K562 (cell line): Measurements from ENCODE around the gene RGS9. TPM values are rescaled to one million over a fixed set of nuclear protein-coding genes. Genes with fewer than 3 reads are reported as not detected.

Source experiments
- ATAC-seq: fragments of 200-7000 bp; cut with Tn5 transposase; 3 replicates; pipeline ENCODE4 v1.9.1; 2020; ENCODE audit warnings: moderate library complexity
- BruUV-seq: library from RNA; stranded (reverse); fragments of 400-500 nt; replicated peaks from 2 replicates; lab custom pipeline; 2021; lab: Mats Ljungman, UMichigan
- CTCF ChIA-PET: fragments of 300-600 bp; formaldehyde crosslinking; extraction: SDS; loops from one replicate; lab custom pipeline; 2021; ENCODE audit warnings: low intra/inter-chr PET ratio; lab: Yijun Ruan, JAX
- POLR2A ChIA-PET: fragments of 300-600, 350-650 bp; sonication (Branson Sonifier 250); formaldehyde crosslinking; extraction: SDS; loops from one replicate; lab custom pipeline; 2021; ENCODE audit warnings: antibody characterized with exemption, inconsistent platforms; lab: Yijun Ruan, JAX
- DNase-seq, 4 experiments: peaks; one replicate each; pipeline versions ENCODE4 v3.0.0 to v3.0.0-alpha.2; 2011 to 2018; ENCODE audit warnings: low spot score in 3 of 4, mixed read lengths in 3 of 4; ENCODE audit errors: extremely low read depth in 1 of 4
- FAIRE-seq: peaks from 2 replicates; lab custom pipeline; 2011; peaks lifted over from hg19 to GRCh38; lab: Jason Lieb, UNC
- H2AFZ ChIP-seq: 2 replicates; pipeline ENCODE4 v1.6.0; 2011; ENCODE audit warnings: low read depth, low read length, control low read depth, inconsistent platforms
- H3K27ac ChIP-seq: fragments of 200-600 bp; 3 replicates; pipeline ENCODE4 v1.8.0; 2011; ENCODE audit warnings: low read depth, mild to moderate bottlenecking, control low read depth, inconsistent platforms, low read length, moderate library complexity, mixed read lengths; ENCODE audit errors: extremely low read depth
- H3K27me3 ChIP-seq, 2 experiments: fragments of 300-600 bp in 1 of 2; 2 replicates in 1 of 2; 3 replicates in 1 of 2; pipeline versions ENCODE4 v1.6.0 to v1.8.0; 2011; ENCODE audit warnings: inconsistent platforms in 2 of 2, low read length in 2 of 2, mild to moderate bottlenecking in 1 of 2, mixed read lengths in 1 of 2, moderate library complexity in 1 of 2; ENCODE audit not compliant: control insufficient read depth in 2 of 2, insufficient read depth in 2 of 2
- H3K36me3 ChIP-seq: fragments of 300-600 bp; 3 replicates; pipeline ENCODE4 v1.8.0; 2011; ENCODE audit warnings: mild to moderate bottlenecking, low read length, inconsistent platforms; ENCODE audit not compliant: control insufficient read depth, insufficient read depth
- H3K4me1 ChIP-seq, 2 experiments: fragments of 200-600 bp in 1 of 2; replicated peaks in 1 of 2; 2 replicates in 1 of 2; 3 replicates in 1 of 2; pipeline versions ENCODE4 v1.5.1 to v1.8.0; 2011; ENCODE audit warnings: inconsistent platforms in 2 of 2, low read length in 2 of 2, mild to moderate bottlenecking in 1 of 2, mixed read lengths in 1 of 2, moderate library complexity in 1 of 2; ENCODE audit not compliant: control insufficient read depth in 2 of 2, insufficient read depth in 2 of 2
- H3K4me2 ChIP-seq: 2 replicates; pipeline ENCODE4 v1.6.1; 2011; ENCODE audit warnings: low read length, control low read depth, inconsistent platforms, mixed read lengths; ENCODE audit not compliant: insufficient read depth
- H3K4me3 ChIP-seq: fragments of 200-600 bp; sonication (generic), shearing (Covaris generic); 2 replicates; pipeline ENCODE4 v1.5.1; 2016; ENCODE audit warnings: control low read depth, inconsistent platforms
- H3K79me2 ChIP-seq: fragments of 200-600 bp; 3 replicates; pipeline ENCODE4 v1.8.0; 2011; ENCODE audit warnings: low read length, inconsistent platforms; ENCODE audit not compliant: control insufficient read depth, insufficient read depth
- H3K9ac ChIP-seq, 2 experiments: 2 replicates each; pipeline versions ENCODE4 v1.6.0 to v1.6.1; 2011; ENCODE audit warnings: low read depth in 2 of 2, low read length in 2 of 2, control low read depth in 1 of 2, inconsistent platforms in 1 of 2, mild to moderate bottlenecking in 1 of 2, mixed read lengths in 1 of 2; ENCODE audit not compliant: insufficient read depth in 1 of 2
- H3K9me1 ChIP-seq: one replicate; pipeline ENCODE4 v1.6.0; 2011; ENCODE audit warnings: inconsistent platforms, mild to moderate bottlenecking, low read length, moderate library complexity; ENCODE audit not compliant: control insufficient read depth, insufficient read depth
- H3K9me3 ChIP-seq: replicated peaks from 2 replicates; pipeline ENCODE4 v1.5.1; 2011; ENCODE audit warnings: low read depth, low read length, inconsistent platforms; ENCODE audit not compliant: control insufficient read depth, insufficient read depth
- H4K20me1 ChIP-seq: replicated peaks from 2 replicates; pipeline ENCODE4 v1.6.1; 2011; ENCODE audit warnings: low read length, inconsistent platforms, mixed read lengths; ENCODE audit not compliant: control insufficient read depth, insufficient read depth
- FOS ChIP-seq: IDR thresholded peaks from 3 replicates; pipeline ENCODE4 v1.6.1; 2011; ENCODE audit not compliant: insufficient read length; ENCODE audit errors: extremely low read depth
- HNRNPK ChIP-seq: fragments of 200-400 bp; formaldehyde crosslinking; IDR thresholded peaks from one replicate; pipeline ENCODE4 v1.6.1; 2018; ENCODE audit warnings: mild to moderate bottlenecking, low read depth, low read length; ENCODE audit not compliant: poor library complexity, severe bottlenecking
- ID3 ChIP-seq, 2 experiments: fragments of 250-450 bp in 1 of 2; fragments of 450-650 bp in 1 of 2; sonication (Bioruptor Pico) in 1 of 2; IDR thresholded peaks; 2 replicates each; pipeline versions ENCODE4 v1.6.1 to v1.8.0; 2016 to 2021; ENCODE audit warnings: mild to moderate bottlenecking in 2 of 2, moderate library complexity in 2 of 2, missing compliant biosample characterization in 1 of 2, missing genetic modification characterization in 1 of 2
- RBM34 ChIP-seq: fragments of 200-400 bp; formaldehyde crosslinking; IDR thresholded peaks from 2 replicates; pipeline ENCODE4 v1.6.1; 2018; ENCODE audit warnings: low read length, borderline replicate concordance; ENCODE audit not compliant: insufficient read depth
- TGIF2 ChIP-seq: sonication (generic); formaldehyde crosslinking; IDR thresholded peaks from 2 replicates; pipeline ENCODE4 v1.8.1; 2022; ENCODE audit warnings: mild to moderate bottlenecking, missing genetic modification reagents, moderate library complexity
- WGBS: fragments of 100-300 bp; shearing (Covaris generic); methylation state at CpG from one replicate; pipeline ENCODE4 v1.1.6; 2016; ENCODE audit warnings: low coverage, mixed read lengths; ENCODE audit not compliant: insufficient coverage; ENCODE audit errors: missing lambda C conversion rate; 5-methylcytosine and 5-hydroxymethylcytosine counted together
- in situ Hi-C: fragments of 300-500 bp; cut with MboI; formaldehyde crosslinking; loops from 4 replicates; pipeline ENCODE4 v1.15.0; 2018; ENCODE audit warnings: inconsistent platforms, mixed read lengths
- intact Hi-C: fragments of 100-400 bp; cut with micrococcal nuclease; formaldehyde crosslinking; loops from 2 replicates; pipeline ENCODE4 v1.14.2; 2022
- polyA plus RNA-seq, 8 experiments: library from polyadenylated mRNA; depleted of rRNA in 4 of 8; stranded (reverse) in 5 of 8; unstranded in 3 of 8; fragments of >200 nt; fragmentation: Nextera tagmentation in 2 of 8; fragmentation: Illumina TruSeq in 1 of 8; extraction: Ambion mirVana in 2 of 8; extraction: Trizol in 1 of 8; gene quantifications; 2 replicates each; pipeline versions ENCODE4 v1.2.1 to v1.2.3, GENCODE V29; 2011 to 2014; ENCODE audit warnings: inconsistent platforms in 1 of 8, missing spikeins in 1 of 8
- total RNA-seq, 7 experiments: library from RNA; depleted of rRNA in 6 of 7; stranded (reverse); fragments of >200 nt in 6 of 7; fragmentation: Illumina TruSeq in 2 of 7; extraction: Trizol in 2 of 7; gene quantifications; 2 replicates each; pipeline versions ENCODE4 v1.2.1 to v1.2.3, GENCODE V29; 2011 to 2021; ENCODE audit warnings: low replicate concordance in 1 of 7

RGS9 gene
- total and polyA plus RNA-seq, 9 of the 15 experiments (the other 6 are each of a cell fraction or from before 2014, with no cell fraction given), result 0.18 to 1.4 (median 0.55) TPM

DNA sequence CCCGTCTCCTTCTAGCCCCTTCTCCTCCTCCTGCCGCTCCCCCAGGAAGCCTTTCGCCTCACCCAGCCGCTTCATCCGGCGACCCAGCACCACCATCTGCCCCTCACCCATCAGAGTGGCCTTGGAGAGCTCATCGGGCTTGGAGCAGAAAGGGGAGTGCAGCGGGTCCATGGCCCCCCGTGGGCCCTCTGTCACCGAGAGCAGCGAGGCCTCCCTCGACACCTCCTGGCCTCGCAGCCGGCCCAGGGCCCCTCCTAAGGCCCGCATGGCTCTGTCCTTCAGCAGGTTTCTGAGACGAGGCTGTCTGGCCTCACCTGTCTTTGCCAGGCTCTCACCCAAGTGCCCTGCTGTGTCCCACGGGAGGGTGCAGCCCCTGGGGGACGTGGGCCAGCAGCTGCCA is 87.9 kb downstream of the RGS9 start:
- no TSS peak for BruUV-seq
- Histone ChIP-seq H3K9ac (no peak overlapping the region), H3K79me2 (no peaks in the 10 kb centered on the region), H3K27ac (no peak overlapping the region), H2AFZ (no peak overlapping the region), H3K4me2 (no peak overlapping the region), H3K4me1 (peaks cover 17 to 22% of the 10 kb centered on the region in 2 experiments), H3K27me3 (0 out of 5 replicates have a peak, but pooled peaks cover 0 to 13% of the 10 kb centered on the region in 2 experiments), H3K4me3 (no peak overlapping the region), H3K9me1 (no peaks in the 10 kb centered on the region), H3K36me3 (no peaks in the 10 kb centered on the region), H3K9me3 (no peaks in the 10 kb centered on the region), H4K20me1 (peaks cover 7% of the 10 kb centered on the region; the same call in 1 of the 2 replicates)
- POLR2A ChIA-PET, result no interaction called here
- in situ Hi-C loops, result no loop called here
- 38% methylated on average over 13 of the region's 18 CpGs for WGBS
- TF ChIP-seq FOS, result no peak
- TF ChIP-seq TGIF2 (CRISPR knock-in tag), result no peak
- TF ChIP-seq ID3 (CRISPR knock-in tag; IDR thresholded peaks at IDR 0.05), result no peak
- TF ChIP-seq ID3 (tag; IDR thresholded peaks at IDR 0.05), result no peak
- no peak for TF ChIP-seq RBM34
- TF ChIP-seq HNRNPK, result no peak
- DNase-seq, result no peak
- no peak for ATAC-seq
- FAIRE-seq, result no peak
- intact Hi-C loops, result no loop called here
- CTCF ChIA-PET, result interaction anchor here (0.6 kb wide), 1 partner anchor 23 kb away, joined by 3 read pairs; no protein-coding TSS in a partner anchor
